Pancreas (tissue), 10 donors: Measurements from ENCODE around the gene WDR27. TPM values are rescaled to one million over a fixed set of nuclear protein-coding genes. Genes with fewer than 3 reads are reported as not detected.

Experiments
- ATAC-seq, 4 donors: fragments of 200-7000 bp; cut with Tn5 transposase; one replicate each; pipeline versions ENCODE4 v1.8.0 to v1.9.1; 2020; ENCODE audit warnings: mild to moderate bottlenecking in 4 of 4, moderate library complexity in 4 of 4
- DNase-seq, 6 donors: peaks; one replicate each; pipeline ENCODE4 v3.0.0-alpha.2; 2020
- FAIRE-seq: peaks from 2 replicates; lab custom pipeline; 2012; peaks lifted over from hg19 to GRCh38; lab: Jason Lieb, UNC
- H3K27ac ChIP-seq, 4 donors: fragments of 200-600 bp; sonication (generic); 1 replicate in 3 of 4; 2 replicates in 1 of 4; pipeline versions ENCODE4 v1.5.0 to v1.8.0; 2020
- H3K27me3 ChIP-seq, 4 donors: fragments of 200-600 bp; one replicate each; pipeline ENCODE4 v1.8.0; 2021
- H3K36me3 ChIP-seq, 3 donors: fragments of 200-600 bp; sonication (generic) in 1 of 3; one replicate each; pipeline versions ENCODE4 v1.5.0 to v1.8.0; 2020 to 2021
- H3K4me1 ChIP-seq, 3 donors: fragments of 200-600 bp; one replicate each; pipeline ENCODE4 v1.8.0; 2021
- H3K4me3 ChIP-seq, 4 donors: fragments of 200-600 bp; sonication (generic) in 2 of 4; one replicate each; pipeline versions ENCODE4 v1.5.0 to v1.8.0; 2020 to 2021
- H3K9me3 ChIP-seq, 4 donors: fragments of 200-600 bp; one replicate each; pipeline ENCODE4 v1.8.0; 2021
- CTCF ChIP-seq, 4 donors: fragments of 200-600 bp; sonication (generic) in 3 of 4; IDR thresholded peaks; one replicate each; pipeline versions ENCODE4 v1.5.0 to v1.8.0; 2021; ENCODE audit warnings: antibody characterized with exemption in 4 of 4
- WGBS, 2 donors: extraction: QIAGEN DNeasy Blood & Tissue Kit; methylation state at CpG; one replicate each; pipeline ENCODE4 v1.1.7; 2013; 5-methylcytosine and 5-hydroxymethylcytosine counted together
- intact Hi-C, 3 donors: fragments of 100-400 bp; cut with DNase I; formaldehyde crosslinking; loops; one replicate each; pipeline versions ENCODE4 v1.11.1 to v1.14.2; 2022
- polyA plus RNA-seq, 2 donors: library from polyadenylated mRNA; stranded (reverse); fragments of 200-250 nt; gene quantifications; one replicate each; pipeline ENCODE4 v1.2.3, GENCODE V29; 2013
- total RNA-seq, 6 donors: library from RNA; stranded (reverse); fragmentation: NEBNext Ultra II Directional in 4 of 6; extraction: Animal tissue kit (Norgen Biotek cat#: 25700) in 4 of 6; gene quantifications; one replicate each; pipeline versions ENCODE4 v1.2.1 to v1.2.4, GENCODE V29; 2021 to 2023
- donor health status: healthy with polysubstance abuse.
- donor health status: DM: no; HTN: no; CAD: no; lungs with moderate emphysema.
- donor health status: DM: no; HTN: no; CAD: no.
- donor health status: control.
- donor health status: control.
- donor health status: Bipolar disorder and iron deficiency.
- donor health status: DM: yes; HTN: yes; CAD: no.
- donor health status: DM: no; HTN: no; CAD: no.
- donor health status: DM: no; HTN: no; CAD: no.
- donor health status: DM: yes; HTN: yes; CAD: no.

Gene WDR27
- total and polyA plus RNA-seq, 8 donors, result 9.6 to 43.1 (median 16.4) TPM

GRCh38 chr6:169663468-169663867 lies 38.4 kb downstream of the WDR27 start:
- Histone ChIP-seq H3K27ac (no peak overlapping the region), H3K9me3 (no peaks in the 10 kb centered on the region), H3K27me3 (no peaks in the 10 kb centered on the region), H3K4me1 (no peaks in the 10 kb centered on the region), H3K36me3 (peaks cover 0 to 20% (median 0%) of the 10 kb centered on the region in 3 donors), H3K4me3 (no peak overlapping the region)
- FAIRE-seq, result no peak
- 91 to 96% methylated on average over 8 of the region's 8 CpGs for WGBS, 2 donors
- no peak for ATAC-seq
- no peak for TF ChIP-seq CTCF (IDR thresholded peaks at IDR 0.05)
- no peak for DNase-seq
- intact Hi-C loops, result no loop called here

GRCh38 chr6:169661391-169661756 lies 40.5 kb downstream of the WDR27 start:
- 90 to 92% methylated on average over 7 of the region's 7 CpGs for WGBS, 2 donors
- intact Hi-C loops, result no loop called here
- Histone ChIP-seq H3K27me3 (no peaks in the 10 kb centered on the region), H3K4me3 (no peak overlapping the region), H3K4me1 (no peaks in the 10 kb centered on the region), H3K36me3 (peaks cover 0 to 13% (median 0%) of the 10 kb centered on the region in 3 donors), H3K9me3 (no peaks in the 10 kb centered on the region), H3K27ac (no peak overlapping the region)
- no peak for TF ChIP-seq CTCF (IDR thresholded peaks at IDR 0.05)
- peak in 1 of 6 donors; percentile 47 for DNase-seq
- no peak for ATAC-seq
- no peak for FAIRE-seq

GRCh38 chr6:169660751-169661390 lies 41.0 kb downstream of the WDR27 start:
- TF ChIP-seq CTCF (IDR thresholded peaks at IDR 0.05), result no peak
- H3K9me3 ChIP-seq, result no peaks in the 10 kb centered on the region
- no peaks in the 10 kb centered on the region for H3K4me1 ChIP-seq
- DNase-seq (peak in 1 of 6 donors; percentile 40), FAIRE-seq (no peak), ATAC-seq (no peak)
- H3K4me3 ChIP-seq, result no peak overlapping the region
- peaks cover 0 to 13% (median 0%) of the 10 kb centered on the region in 3 donors for H3K36me3 ChIP-seq
- no peak overlapping the region for H3K27ac ChIP-seq
- intact Hi-C loops, result no loop called here
- WGBS, 2 donors, result 92 to 94% methylated on average over 26 of the region's 26 CpGs
- no peaks in the 10 kb centered on the region for H3K27me3 ChIP-seq

GRCh38 chr6:169659820-169660610 lies 41.8 kb downstream of the WDR27 start:
- TF ChIP-seq CTCF (IDR thresholded peaks at IDR 0.05), result no peak
- Histone ChIP-seq H3K27me3 (no peaks in the 10 kb centered on the region), H3K9me3 (no peaks in the 10 kb centered on the region), H3K4me1 (no peaks in the 10 kb centered on the region), H3K36me3 (peaks cover 0 to 13% (median 0%) of the 10 kb centered on the region in 3 donors), H3K27ac (no peak overlapping the region), H3K4me3 (no peak overlapping the region)
- intact Hi-C loops, result no loop called here
- ATAC-seq (no peak), FAIRE-seq (no peak), DNase-seq (peak in 1 of 6 donors; percentile 43)
- WGBS, 2 donors, result 95 to 96% methylated on average over 23 to 26 of the region's 26 CpGs

- DNase-seq (peak in 1 of 6 donors; percentile 57), FAIRE-seq (no peak), ATAC-seq (no peak)
- H3K27me3 ChIP-seq, result no peaks in the 10 kb centered on the region
- intact Hi-C loops, result no loop called here
- no peaks in the 10 kb centered on the region for H3K4me1 ChIP-seq
- no peak overlapping the region for H3K27ac ChIP-seq
- H3K36me3 ChIP-seq, result no peaks in the 10 kb centered on the region
- H3K4me3 ChIP-seq, result no peak overlapping the region
- H3K9me3 ChIP-seq, result no peaks in the 10 kb centered on the region
- no peak for TF ChIP-seq CTCF (IDR thresholded peaks at IDR 0.05)
- WGBS, 2 donors, result 89 to 90% methylated on average over 13 of the region's 13 CpGs
Measured at GRCh38 chr6:169657284-169657610, 44.6 kb downstream of the WDR27 start.
